ENCODE results near the gene MRPL37. TPM values are rescaled to one million over a fixed set of nuclear protein-coding genes. Genes with fewer than 3 reads are reported as not detected.

The MRPL37 gene
- total RNA-seq, 2 experiments from 2014 or later: 24.0 to 24.4 TPM

- DNase-seq (no peak), ATAC-seq (ENCODE audit: poor library complexity) (no peak)
- ChIA-PET CTCF (no interaction called here), POLR2A (no interaction called here)
- no peaks in the 10 kb centered on the region for H3K27me3 Mint-ChIP-seq
- Histone ChIP-seq H3K27me3 (ENCODE audit: control insufficient read depth in 1 of 2, insufficient read depth in 2 of 2, low read length in 2 of 2) (no peaks in the 10 kb centered on the region), H3K36me3 (ENCODE audit: insufficient read depth, low read length) (peaks cover 51% of the 10 kb centered on the region), H3K4me1 (ENCODE audit: insufficient read depth, low read length) (no peaks in the 10 kb centered on the region), H3K9me3 (ENCODE audit: control insufficient read depth in 1 of 2, insufficient read depth in 1 of 2, low read length in 2 of 2) (no peaks in the 10 kb centered on the region), H3K27ac (ENCODE audit: low read depth in 1 of 2, low read length in 2 of 2) (no peak overlapping the region), H3K4me3 (ENCODE audit: low read length) (no peak overlapping the region)
- H3K36me3 Mint-ChIP-seq (ENCODE audit: low read depth): peaks cover 50% of the 10 kb centered on the region
- TF ChIP-seq CTCF (IDR thresholded peaks at IDR 0.05): no peak
- H3K4me1 Mint-ChIP-seq (ENCODE audit: low read depth): no peaks in the 10 kb centered on the region
- no peak overlapping the region for H3K4me3 Mint-ChIP-seq
- no peak overlapping the region for H3K27ac Mint-ChIP-seq
- intact Hi-C loops (cut with DNase I, micrococcal nuclease): no loop called here
- H3K9me3 Mint-ChIP-seq: no peaks in the 10 kb centered on the region
Observed at GRCh38 chr1:54237586-54237985, 37.6 kb downstream of the MRPL37 start.

- Histone ChIP-seq H3K27me3 (ENCODE audit: control insufficient read depth in 1 of 2, insufficient read depth in 2 of 2, low read length in 2 of 2) (no peaks in the 10 kb centered on the region), H3K27ac (ENCODE audit: low read depth in 1 of 2, low read length in 2 of 2) (no peak overlapping the region), H3K9me3 (ENCODE audit: control insufficient read depth in 1 of 2, insufficient read depth in 1 of 2, low read length in 2 of 2) (no peaks in the 10 kb centered on the region), H3K4me3 (ENCODE audit: low read length) (no peak overlapping the region), H3K36me3 (ENCODE audit: insufficient read depth, low read length) (peaks cover 57% of the 10 kb centered on the region), H3K4me1 (ENCODE audit: insufficient read depth, low read length) (no peaks in the 10 kb centered on the region)
- POLR2A ChIA-PET: no interaction called here
- TF ChIP-seq CTCF (IDR thresholded peaks at IDR 0.05): no peak
- H3K27ac Mint-ChIP-seq: no peak overlapping the region
- intact Hi-C loops (cut with DNase I, micrococcal nuclease): no loop called here
- H3K4me1 Mint-ChIP-seq (ENCODE audit: low read depth): no peaks in the 10 kb centered on the region
- H3K4me3 Mint-ChIP-seq: no peak overlapping the region
- ATAC-seq (ENCODE audit: poor library complexity) (no peak), DNase-seq (peak in 2 of 14 experiments; percentile 40 to 53)
- no peaks in the 10 kb centered on the region for H3K9me3 Mint-ChIP-seq
- H3K36me3 Mint-ChIP-seq (ENCODE audit: low read depth): peaks cover 57% of the 10 kb centered on the region
- H3K27me3 Mint-ChIP-seq: no peaks in the 10 kb centered on the region
- CTCF ChIA-PET: no interaction called here
Observed at GRCh38 chr1:54238353-54239034, 38.5 kb downstream of the MRPL37 start.

- DNase-seq (no peak), ATAC-seq (ENCODE audit: poor library complexity) (no peak)
- H3K4me1 ChIP-seq (ENCODE audit: insufficient read depth, low read length): no peaks in the 10 kb centered on the region
- Mint-ChIP-seq H3K27ac (no peak overlapping the region), H3K4me1 (ENCODE audit: low read depth) (no peaks in the 10 kb centered on the region), H3K27me3 (no peaks in the 10 kb centered on the region), H3K36me3 (ENCODE audit: low read depth) (peaks cover 62% of the 10 kb centered on the region), H3K4me3 (no peak overlapping the region), H3K9me3 (no peaks in the 10 kb centered on the region)
- no peak overlapping the region for H3K27ac ChIP-seq (ENCODE audit: low read depth in 1 of 2, low read length in 2 of 2)
- H3K36me3 ChIP-seq (ENCODE audit: insufficient read depth, low read length): peaks cover 60% of the 10 kb centered on the region
- no peak overlapping the region for H3K4me3 ChIP-seq (ENCODE audit: low read length)
- intact Hi-C loops (cut with DNase I, micrococcal nuclease): no loop called here
- TF ChIP-seq CTCF (IDR thresholded peaks at IDR 0.05): no peak
- CTCF ChIA-PET: no interaction called here
- no peaks in the 10 kb centered on the region for H3K27me3 ChIP-seq (ENCODE audit: control insufficient read depth in 1 of 2, insufficient read depth in 2 of 2, low read length in 2 of 2)
- POLR2A ChIA-PET: no interaction called here
- H3K9me3 ChIP-seq (ENCODE audit: control insufficient read depth in 1 of 2, insufficient read depth in 1 of 2, low read length in 2 of 2): no peaks in the 10 kb centered on the region
Observed at GRCh38 chr1:54239035-54239383, 39.0 kb downstream of the MRPL37 start.

Data from CD4-positive, alpha-beta T cell (primary cell).